GM23248 (cell line): ENCODE data around the gene PTPN14.

Source experiments
- EZH2 ChIP-seq: fragments of 200-600 bp; sonication (generic); IDR thresholded peaks from 2 replicates; pipeline ENCODE4 v1.6.1; 2018; ENCODE audit warnings: antibody characterized with exemption, mild to moderate bottlenecking; ENCODE audit not compliant: insufficient read depth, poor library complexity, severe bottlenecking
- EZH2phosphoT487 ChIP-seq: fragments of 200-600 bp; sonication (generic); IDR thresholded peaks from 2 replicates; pipeline ENCODE4 v1.6.1; 2018; ENCODE audit warnings: antibody characterized with exemption, moderate library complexity, mild to moderate bottlenecking, low read depth; ENCODE audit not compliant: insufficient read depth

GRCh38 chr1:214449371-214449770, 102.0 kb downstream of the PTPN14 start:
- TF ChIP-seq EZH2 (no peak), EZH2phosphoT487 (no peak)
